Measurements from ENCODE around the gene PGF. TPM values are rescaled to one million over a fixed set of nuclear protein-coding genes. Genes with fewer than 3 reads are reported as not detected.

Gene PGF
- total RNA-seq, 6 donors from 2014 or later: 0.89 to 21.3 (median 5.0) TPM

GRCh38 chr14:74915426-74915825, 40.0 kb downstream of the PGF start:
- 84 to 87% methylated on average over 4 of the region's 4 CpGs for WGBS, 2 donors
- ATAC-seq (ENCODE audit: low FRiP score in 2 of 2) (no peak), DNase-seq (no peak)
- Histone ChIP-seq H3K4me3 (no peak overlapping the region), H3K27ac (no peak overlapping the region), H3K27me3 (no peaks in the 10 kb centered on the region), H3K9me3 (no peaks in the 10 kb centered on the region), H3K36me3 (no peaks in the 10 kb centered on the region), H3K4me1 (peaks cover 0 to 11% (median 6%) of the 10 kb centered on the region in 4 donors)
- TF ChIP-seq EP300 (IDR thresholded peaks at IDR 0.05) (no peak), POLR2AphosphoS5 (IDR thresholded peaks at IDR 0.05) (no peak)

DNA sequence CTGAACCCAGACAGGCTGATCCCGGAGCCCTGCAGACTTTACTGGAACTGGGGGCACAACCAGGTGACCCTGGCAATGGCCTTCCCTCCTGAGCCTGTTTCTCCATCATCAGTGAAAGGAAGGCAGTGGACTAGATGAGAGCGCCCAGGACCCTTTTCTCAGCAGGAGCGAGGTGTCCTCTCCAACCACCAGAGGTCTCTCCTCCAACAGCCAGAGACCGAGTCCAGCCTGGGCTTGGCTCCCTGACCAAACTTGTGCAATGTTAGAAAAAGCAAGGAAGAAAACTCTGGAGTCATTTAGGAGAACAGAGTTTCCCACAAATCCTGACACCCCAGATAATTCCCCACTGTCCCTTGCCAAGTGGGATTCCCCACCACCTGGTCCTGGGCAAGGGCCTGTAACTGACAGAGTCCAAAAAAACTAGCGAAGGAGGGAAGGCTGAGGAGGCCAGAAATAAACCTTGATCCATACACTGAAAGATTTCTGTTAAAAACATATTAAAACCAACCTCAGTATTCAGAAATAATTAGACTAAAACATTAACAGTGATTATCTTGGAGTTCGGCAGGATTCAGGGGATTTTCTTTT, 41.3 kb downstream of the PGF start:
- no peaks in the 10 kb centered on the region for H3K27me3 ChIP-seq
- H3K27ac ChIP-seq: peak overlapping the region in 1 of 4 donors; percentile 4
- TF ChIP-seq EP300 (IDR thresholded peaks at IDR 0.05) (no peak), CTCF (IDR thresholded peaks at IDR 0.05) (peak; percentile 40 to 64 (median 57)), POLR2A (IDR thresholded peaks at IDR 0.05) (no peak), POLR2AphosphoS5 (IDR thresholded peaks at IDR 0.05) (no peak)
- H3K4me1 ChIP-seq: peaks cover 0 to 11% (median 6%) of the 10 kb centered on the region in 4 donors
- peak in 1 of 2 donors; percentile 80 for ATAC-seq (ENCODE audit: low FRiP score in 2 of 2)
- WGBS, 2 donors: 53 to 60% methylated on average over 4 to 6 of the region's 6 CpGs
- H3K36me3 ChIP-seq: no peaks in the 10 kb centered on the region
- peak in 1 of 2 donors; percentile 40 for DNase-seq
- no peak overlapping the region for H3K4me3 ChIP-seq
- H3K9me3 ChIP-seq: no peaks in the 10 kb centered on the region

- 61 to 75% methylated on average over 4 to 5 of the region's 5 CpGs for WGBS, 2 donors
- Histone ChIP-seq H3K36me3 (no peaks in the 10 kb centered on the region), H3K27me3 (no peaks in the 10 kb centered on the region), H3K9me3 (no peaks in the 10 kb centered on the region), H3K4me3 (no peak overlapping the region), H3K27ac (no peak overlapping the region), H3K4me1 (peaks cover 0 to 11% (median 6%) of the 10 kb centered on the region in 4 donors)
- TF ChIP-seq POLR2AphosphoS5 (IDR thresholded peaks at IDR 0.05): no peak
- no peak for TF ChIP-seq POLR2A (IDR thresholded peaks at IDR 0.05)
- TF ChIP-seq CTCF (IDR thresholded peaks at IDR 0.05): no peak
- no peak for TF ChIP-seq EP300 (IDR thresholded peaks at IDR 0.05)
- DNase-seq (no peak), ATAC-seq (ENCODE audit: low FRiP score in 2 of 2) (no peak)
These were observed 41.9 kb downstream of the PGF start for GRCh38 chr14:74913393-74913910.

DNA sequence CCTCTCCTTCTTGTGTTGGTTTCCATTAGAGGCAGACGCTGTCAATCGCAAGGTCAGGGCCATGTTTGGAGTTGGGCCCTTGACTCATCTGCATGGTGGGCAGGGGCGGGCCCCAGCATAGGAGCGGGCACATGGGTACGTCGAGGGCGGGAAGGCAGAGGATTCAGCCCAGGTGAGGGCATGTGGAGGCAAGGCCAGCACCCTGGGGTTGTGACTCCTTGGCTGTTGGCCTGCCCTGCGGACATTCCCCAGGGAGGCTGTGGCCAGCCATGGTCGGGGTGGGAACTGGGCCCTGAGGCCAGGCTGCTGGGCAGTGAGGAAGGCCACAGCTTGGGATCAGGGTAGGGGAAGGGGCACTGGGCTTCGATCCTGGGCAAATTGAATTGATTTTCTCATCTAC, 42.6 kb downstream of the PGF start:
- Histone ChIP-seq H3K9me3 (no peaks in the 10 kb centered on the region), H3K4me1 (peaks cover 0 to 6% (median 5%) of the 10 kb centered on the region in 4 donors), H3K27ac (no peak overlapping the region), H3K4me3 (no peak overlapping the region), H3K27me3 (no peaks in the 10 kb centered on the region), H3K36me3 (no peaks in the 10 kb centered on the region)
- no peak for TF ChIP-seq POLR2AphosphoS5 (IDR thresholded peaks at IDR 0.05)
- no peak for TF ChIP-seq POLR2A (IDR thresholded peaks at IDR 0.05)
- no peak for TF ChIP-seq EP300 (IDR thresholded peaks at IDR 0.05)
- no peak for TF ChIP-seq CTCF (IDR thresholded peaks at IDR 0.05)
- 94 to 97% methylated on average over 3 to 10 of the region's 10 CpGs for WGBS, 2 donors
- ATAC-seq (ENCODE audit: low FRiP score in 2 of 2): no peak
- no peak for DNase-seq

DNA sequence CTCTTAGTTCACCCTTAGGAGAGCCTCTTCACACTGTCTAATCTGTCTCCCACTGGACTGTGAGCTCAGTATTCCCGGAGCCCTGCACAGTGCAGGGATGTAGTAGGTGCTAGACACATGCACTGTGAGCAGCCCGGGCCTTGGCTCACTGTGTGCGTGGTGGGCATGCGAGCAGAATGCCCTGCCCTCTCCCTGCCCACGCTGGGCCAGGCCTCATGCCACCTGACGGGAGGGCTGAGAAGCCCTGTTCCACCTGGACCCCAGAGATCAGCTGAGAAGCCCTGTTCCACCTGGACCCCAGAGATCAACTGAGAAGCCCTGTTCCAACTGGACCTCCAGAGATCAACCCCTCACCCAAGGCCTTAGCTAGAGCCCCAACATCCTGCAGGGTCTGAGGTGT, 43.3 kb downstream of the PGF start:
- Histone ChIP-seq H3K4me1 (peaks cover 0 to 10% (median 8%) of the 10 kb centered on the region in 4 donors), H3K4me3 (no peak overlapping the region), H3K27me3 (no peaks in the 10 kb centered on the region), H3K27ac (no peak overlapping the region), H3K9me3 (no peaks in the 10 kb centered on the region), H3K36me3 (no peaks in the 10 kb centered on the region)
- 80 to 98% methylated on average over 2 to 4 of the region's 6 CpGs for WGBS, 2 donors
- TF ChIP-seq EP300 (IDR thresholded peaks at IDR 0.05): no peak
- no peak for TF ChIP-seq CTCF (IDR thresholded peaks at IDR 0.05)
- DNase-seq: no peak
- ATAC-seq (ENCODE audit: low FRiP score in 2 of 2): no peak

Data from upper lobe of left lung (tissue), 6 donors.